NCI-H2196 treated with DMSO at 0.1 percent for 48 hours (cell line): Measurements from ENCODE around the gene FAM180A.
"Not testable (repeated sequence)": the region's sequence is repeated elsewhere in the genome, so short reads cannot be mapped to it uniquely, and the experiment has no call there.

Experiments used
- DNase-seq: peaks from one replicate; lab custom pipeline; 2025; ENCODE audit not compliant: unreplicated experiment; lab: John Stamatoyannopoulos, UW

The FAM180A gene

DNA sequence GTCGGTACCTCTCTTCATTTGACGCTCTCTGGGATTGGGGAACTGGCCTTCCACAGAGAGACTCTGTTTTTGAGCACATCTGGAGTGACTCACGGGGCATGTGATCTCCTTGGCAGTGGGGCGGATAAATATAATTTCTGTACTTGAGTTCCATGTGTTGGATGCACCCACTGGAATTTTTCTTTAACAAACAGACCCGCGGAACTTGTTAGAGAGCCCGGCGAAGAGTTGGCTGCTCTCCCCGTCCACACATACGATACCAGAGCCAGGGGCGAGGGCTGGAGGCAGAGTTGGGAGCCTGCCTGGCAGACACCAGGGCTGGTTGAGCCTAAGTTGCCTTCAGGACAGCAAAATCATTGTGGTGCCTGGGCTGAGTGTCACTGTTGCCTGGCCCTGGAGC is at the start of gene FAM180A:
FAM180A (minus strand) TSS at position 44 of the 400 bp plus-strand sequence. CDS start 233 bp downstream, outside the sequence.
- DNase-seq, result no peak

DNA sequence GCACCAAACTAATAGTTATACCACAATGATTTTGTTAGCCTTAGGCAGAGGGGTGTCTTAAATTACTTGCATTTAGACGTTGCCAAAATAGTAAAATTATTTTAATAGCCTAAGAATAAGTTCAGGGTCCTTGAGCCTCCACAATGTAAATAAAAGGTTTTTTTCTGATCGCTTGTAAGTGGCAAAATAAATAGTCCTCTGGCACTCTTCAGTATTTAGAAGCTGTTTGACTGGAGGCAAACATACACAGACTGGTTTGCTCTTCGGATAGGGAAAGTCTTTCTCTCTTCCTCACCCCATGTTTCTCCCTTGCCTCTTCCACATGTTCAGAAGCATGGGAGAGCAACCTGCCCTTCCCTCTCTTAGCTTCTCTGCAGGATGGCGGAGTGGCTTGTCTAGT is 49.5 kb upstream of the FAM180A start:
- peak; percentile 89 for DNase-seq

DNA sequence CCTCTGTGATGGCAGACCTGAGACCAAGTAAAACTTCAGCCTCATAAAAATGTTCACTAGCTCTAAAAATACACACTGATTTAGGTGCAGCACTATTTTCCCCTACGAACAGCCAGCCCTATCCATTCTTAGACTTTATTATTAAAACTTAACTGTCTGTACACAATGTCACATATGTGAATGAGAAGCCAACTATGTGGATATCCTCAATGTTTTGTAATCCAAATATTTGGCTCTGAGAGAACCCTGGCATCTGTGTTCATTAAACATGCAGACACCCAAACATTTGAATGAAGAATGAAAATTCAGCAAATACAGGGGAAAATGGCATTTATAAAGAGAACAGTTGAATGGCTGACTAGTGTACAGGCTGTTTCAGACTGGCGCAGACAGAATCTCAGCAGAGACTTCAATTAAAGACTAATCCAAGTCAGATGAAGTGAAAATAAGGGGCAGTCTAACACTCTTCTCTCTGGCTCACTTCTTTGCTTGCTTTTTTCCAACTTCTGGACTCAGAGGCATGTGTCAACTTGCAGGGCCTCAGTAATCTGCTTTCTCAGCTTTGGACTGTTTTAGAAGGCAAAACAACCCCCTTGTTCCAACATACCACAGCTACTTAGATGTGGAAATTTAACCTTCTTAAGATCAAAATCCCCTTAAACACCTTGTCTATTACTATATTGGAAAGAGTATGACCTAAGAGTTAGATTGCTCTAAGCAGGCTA is 47.4 kb upstream of the FAM180A start:
- DNase-seq, result no peak

DNA sequence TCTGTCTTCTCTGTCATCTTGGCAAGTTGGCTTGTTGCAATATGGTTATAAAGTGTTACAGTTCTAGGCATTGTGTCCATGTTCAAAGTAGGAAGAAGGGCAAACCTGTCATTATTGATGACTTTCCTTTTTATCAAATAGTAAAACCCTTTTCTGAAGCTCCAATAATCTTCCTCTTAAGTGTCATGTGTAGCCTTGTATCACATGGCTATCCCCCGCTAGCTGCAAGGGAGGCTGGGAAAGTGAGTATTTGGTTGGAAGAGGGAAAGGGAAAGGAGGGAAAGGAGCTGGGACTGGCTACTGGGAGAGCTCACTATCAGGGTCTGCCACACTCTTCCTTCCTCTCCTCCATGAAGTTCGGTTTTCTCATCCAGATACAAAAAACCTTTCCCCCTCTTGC is 45.2 kb upstream of the FAM180A start:
- DNase-seq, result no peak

DNA sequence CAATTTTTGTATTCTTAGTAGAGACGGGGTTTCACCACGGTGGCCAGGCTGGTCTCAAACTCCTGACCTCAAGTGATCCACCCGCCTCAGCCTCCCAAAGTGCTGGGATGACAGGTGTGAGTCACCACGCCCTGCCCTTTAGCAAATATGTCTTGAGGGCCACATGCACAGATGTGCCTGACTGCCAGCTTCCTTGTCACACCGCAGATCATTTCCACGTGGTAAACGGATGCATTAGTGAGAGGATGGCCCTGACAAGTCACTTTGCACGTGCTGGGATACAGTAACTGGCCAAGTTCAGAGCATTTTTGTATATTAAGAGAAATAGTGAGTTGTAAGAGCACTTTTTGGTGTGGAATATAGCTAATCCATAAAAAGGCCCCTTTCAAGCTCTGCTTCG is 44.3 kb upstream of the FAM180A start:
- DNase-seq, result no peak

DNA sequence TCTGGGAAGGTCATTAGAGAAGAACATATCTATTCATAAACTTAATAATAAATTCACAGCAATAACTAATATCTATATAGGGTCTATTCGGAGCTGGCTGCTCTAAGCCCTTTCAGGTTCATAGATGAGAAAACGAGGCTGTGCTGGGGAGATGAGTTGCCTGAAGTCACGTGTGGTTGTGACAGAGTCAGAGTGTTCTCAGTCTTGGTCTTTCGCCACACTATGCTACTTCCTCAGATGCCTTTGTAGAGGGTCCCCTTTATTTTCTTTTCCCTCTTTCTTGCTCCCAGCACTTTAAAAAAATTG is 43.7 kb upstream of the FAM180A start:
- DNase-seq, result no peak

DNA sequence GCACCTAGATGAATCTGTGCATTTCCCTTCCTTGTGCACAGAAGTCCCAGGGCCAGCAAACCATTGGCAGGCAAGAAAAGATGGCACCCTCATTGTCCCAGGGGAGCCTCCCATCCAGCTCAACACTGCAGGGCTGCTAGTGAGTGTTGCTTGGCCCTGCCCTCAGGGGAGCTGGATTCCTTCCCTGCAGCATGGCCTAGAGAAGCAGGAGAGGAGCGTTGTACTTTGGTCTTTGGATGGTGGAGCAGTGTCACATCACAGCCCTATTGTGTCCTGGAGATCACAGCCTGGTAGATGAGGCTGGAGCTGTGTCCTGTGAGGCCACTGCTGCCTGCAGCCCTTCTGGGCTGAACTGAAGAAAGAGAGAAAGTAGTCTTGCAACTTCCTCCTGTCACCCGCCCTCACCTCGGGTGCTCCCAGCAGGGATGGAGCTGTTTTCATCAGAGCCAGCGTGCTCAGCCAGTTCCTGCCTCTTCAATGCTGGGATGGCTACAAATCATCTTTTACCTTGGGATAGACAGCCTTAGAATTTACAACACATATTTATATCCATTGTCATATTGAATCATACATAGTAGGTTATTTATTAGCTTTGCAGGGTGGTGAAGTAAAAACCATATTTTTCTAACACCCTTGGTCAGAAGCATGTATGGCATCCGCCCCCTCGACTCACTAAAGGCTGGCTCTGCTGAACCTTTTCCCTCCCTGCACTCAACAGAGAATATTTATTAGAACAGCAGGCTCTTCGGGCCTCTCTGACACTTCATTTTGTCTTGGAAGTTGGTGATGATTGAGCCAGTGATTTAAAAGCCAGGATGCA is 43.1 kb upstream of the FAM180A start:
- no peak for DNase-seq

DNA sequence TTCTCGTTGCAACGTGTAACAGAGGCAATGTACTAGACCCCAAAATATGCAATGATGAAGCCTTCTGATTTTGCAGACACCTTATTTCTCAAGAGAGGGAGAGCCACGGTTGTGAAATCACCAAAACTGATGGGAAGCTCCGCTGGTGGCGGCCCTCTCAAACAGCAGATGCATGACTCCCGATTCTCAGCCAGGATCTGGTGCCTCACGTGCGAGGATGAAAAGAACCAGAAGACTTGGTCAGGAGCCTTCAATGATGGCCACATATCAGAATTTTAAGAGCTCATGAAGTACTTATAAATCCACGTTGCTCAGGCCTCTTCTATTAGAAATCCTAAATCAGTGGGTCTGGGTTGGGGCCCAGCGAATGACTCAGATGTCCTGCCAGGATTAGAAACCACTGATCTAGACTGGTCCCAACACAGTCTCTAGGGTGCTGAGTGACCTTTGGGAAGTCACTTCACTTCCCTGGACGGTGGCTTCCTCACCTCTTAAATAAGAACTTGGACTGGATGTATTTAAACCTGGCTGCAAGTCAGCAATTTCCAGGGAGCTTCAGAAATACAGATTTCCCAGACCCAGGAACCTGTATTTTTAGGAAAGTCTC is 41.9 kb upstream of the FAM180A start:
- DNase-seq, result no peak

DNA sequence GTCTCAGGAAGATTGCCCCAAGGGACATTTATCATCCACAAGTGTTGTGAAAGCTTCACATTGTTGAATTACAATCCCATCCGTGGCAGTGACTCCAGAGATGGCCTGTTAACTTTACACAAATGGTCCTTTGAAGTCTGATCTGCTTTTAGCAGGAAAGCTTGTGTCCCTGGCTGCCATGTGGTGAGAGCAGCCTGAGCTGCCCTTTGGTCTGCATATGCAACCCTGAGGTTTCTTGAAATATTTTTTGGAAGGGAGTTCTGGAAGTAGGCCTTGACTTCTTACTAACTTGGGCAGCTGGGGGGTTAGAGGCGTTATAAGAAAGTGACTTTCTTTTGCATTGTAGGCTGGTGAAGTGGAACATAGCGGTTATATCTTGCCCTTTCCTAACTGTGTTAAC is 41.3 kb upstream of the FAM180A start:
- no peak for DNase-seq

DNA sequence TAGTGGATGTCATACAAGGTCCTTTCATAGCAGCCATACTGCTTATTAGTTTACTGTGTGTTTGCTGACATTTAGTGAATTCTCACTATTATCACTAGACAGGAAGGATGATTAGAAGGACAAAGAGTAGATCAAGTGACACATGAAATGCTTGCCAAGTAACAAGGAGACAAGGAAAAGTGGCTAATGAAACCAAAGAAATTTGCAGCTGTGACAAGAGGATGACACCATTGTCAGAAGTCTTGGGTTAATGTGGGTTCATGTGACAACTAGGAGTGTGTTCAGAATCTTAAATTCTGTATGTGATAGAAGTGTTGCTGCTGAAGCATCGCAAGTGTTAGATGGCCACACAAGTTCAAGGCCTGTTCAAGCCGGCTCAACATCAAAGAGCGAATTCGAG is 40.8 kb upstream of the FAM180A start:
- DNase-seq, result no peak

DNA sequence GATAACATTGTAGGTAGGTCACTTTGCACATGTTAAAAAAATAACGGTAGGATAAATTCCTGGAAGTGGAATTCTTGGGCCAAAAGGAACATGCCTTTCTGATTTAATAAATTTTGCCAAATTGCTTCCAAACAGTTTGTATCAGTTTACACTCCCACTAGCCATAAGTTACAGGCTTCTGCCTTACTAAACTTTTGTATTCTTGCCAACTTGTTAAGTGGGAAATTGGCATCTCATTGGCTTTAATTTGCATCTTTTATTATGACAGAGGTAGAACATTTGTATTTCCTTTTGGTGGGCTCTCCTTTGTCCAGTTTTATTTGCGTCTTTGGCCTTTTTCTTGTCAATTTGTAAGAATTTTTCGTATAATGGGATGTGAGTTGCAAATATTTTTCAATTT is 38.3 kb upstream of the FAM180A start:
- no peak for DNase-seq

DNA sequence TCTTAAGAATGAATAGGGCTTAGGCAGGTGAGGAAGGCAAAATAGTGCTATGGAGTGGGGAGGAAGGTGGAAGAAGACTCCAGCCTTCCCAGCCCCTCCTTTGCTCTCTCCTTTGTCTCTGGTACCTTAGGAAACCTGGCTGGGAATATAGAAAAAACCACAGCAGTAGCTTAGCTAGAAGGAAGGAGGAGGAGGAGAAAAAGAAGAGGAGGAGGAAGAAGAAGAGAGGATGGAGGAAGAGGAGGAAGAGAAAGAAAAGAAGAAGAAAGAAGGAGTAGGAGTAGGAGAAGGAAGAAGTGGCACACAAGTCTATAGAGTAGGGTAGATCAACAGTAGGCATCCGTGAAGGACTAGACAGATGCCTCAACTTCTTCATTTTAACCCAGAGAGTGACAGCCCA is 36.5 kb upstream of the FAM180A start:
- no peak for DNase-seq

DNA sequence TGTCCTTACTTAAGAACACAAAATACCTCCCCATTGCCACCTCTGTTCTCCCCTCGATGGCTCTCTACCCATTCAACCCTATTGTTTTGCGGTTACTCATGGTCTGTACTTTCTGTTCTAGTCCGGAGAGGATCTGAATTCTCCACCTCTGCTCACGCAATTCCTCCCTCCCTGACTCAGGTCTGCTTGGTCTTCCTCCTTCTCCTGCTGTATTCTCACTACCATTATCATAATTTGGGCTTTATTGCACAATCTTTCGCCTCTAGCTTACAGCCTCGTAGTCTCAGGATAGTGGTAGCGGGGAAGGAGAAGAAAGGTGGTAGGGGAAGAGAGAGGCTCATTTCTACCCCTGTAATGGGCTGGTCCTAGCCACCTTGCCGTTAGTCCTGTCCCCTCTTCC is 35.4 kb upstream of the FAM180A start:
- no peak for DNase-seq

DNA sequence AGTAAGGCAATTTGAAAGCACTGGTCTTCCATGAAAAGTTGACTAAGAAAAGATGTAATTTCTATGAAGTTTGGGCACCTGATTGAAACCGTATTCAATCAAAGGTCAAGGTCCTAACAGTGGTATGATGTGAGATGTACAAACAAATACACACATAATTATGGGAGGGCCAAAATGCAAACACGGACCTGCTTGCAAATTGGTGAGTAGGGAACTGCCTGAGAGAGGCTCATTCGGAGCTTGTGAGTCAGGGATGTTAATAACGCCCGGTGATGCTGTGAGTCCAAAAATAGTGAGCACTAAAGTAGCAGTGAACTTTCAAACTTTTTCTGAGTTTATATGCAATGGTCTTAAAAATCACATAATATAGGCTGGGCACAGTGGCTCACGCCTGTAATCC is 34.2 kb upstream of the FAM180A start:
- no peak for DNase-seq

DNA sequence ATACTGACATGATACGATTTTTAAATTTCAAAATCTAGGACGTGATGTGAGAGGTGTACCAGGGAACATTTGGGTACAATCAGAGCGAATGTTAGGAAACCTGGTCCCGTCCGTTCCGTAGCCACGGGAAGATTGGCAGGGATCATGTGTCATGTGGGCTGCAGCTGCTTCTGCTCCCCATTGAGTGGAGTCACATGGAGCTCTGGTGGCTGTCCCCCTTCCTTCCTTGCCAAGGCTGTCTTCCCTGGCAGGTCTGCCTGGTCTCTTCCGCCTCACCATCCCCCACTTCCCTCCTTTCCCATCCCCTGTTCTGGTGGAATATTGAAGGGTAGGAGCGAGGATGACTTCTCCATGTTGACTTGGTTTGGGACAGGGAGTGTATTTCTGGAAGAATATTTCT is 33.8 kb upstream of the FAM180A start:
- no peak for DNase-seq

DNA sequence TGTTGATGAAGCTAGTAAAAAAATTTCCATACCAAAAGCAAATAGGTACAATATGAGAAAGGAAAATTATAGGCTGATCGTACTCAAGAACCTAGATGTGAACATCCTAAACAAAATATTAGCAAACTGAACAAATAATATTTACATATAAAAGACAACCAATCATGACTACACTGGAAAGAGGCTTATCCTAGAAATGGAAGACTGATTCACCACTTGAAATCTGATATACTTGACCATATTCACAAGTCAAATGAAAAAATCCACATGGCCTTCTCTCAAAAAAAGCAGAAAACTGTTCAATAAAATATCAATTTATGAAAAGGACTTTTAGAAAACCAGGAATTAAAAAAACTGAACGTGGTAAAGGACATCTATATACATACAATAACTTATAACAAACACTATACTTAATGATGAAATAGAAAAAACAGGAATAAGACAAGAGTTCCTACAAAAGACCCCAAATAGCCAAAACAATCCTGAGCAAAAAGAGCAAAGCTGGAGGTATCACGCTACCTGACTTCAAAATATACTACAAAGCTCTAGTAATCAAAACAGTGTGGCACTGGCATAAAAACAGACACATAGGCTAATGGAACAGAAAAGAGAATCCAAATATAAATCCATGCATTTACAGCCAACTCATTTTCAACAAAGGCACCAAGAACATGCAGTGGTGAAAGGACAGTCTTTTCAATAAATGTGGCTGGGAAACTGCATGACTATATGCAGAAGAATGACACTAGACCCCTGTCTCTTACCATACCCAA is 29.2 kb upstream of the FAM180A start:
- DNase-seq, result no peak

DNA sequence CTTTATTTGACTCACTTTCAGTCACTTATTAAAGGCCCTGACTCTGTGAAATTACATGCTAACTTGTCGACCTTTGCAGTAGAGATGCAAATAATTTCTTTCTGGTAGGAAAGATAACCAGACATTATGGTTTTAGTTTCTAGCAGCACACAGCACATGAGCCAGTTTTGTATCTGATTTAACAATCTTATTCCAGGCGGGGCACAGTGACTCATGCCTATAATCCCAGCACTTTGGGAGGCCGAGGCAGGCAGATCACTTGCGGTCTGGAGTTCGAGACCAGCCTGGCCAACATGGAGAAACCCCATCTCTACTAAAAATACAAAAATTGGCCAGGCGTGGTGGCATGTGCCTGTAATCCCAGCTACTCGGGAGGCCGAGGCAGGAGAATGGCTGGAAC is 27.3 kb upstream of the FAM180A start:
- DNase-seq, result not testable (repeated sequence)

DNA sequence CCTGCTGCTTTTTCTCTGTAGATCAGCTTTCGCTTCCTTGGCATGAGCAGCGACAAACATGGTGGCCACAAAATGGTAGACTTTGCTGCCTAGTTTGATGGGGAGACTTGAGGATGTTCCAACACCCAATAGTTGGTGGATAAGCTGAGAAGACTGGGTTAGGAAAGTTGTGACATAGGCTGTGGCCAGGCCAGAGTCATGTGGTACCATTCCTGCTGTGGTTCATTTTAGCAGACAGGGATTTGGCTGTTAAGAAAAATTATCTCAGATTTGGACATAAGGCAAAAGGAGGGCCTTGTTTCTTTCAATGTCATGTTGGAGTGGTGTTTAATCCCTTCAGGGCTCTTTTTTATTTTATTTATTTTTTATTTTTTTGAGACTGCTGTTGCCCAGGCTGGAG is 26.6 kb upstream of the FAM180A start:
- DNase-seq, result no peak

DNA sequence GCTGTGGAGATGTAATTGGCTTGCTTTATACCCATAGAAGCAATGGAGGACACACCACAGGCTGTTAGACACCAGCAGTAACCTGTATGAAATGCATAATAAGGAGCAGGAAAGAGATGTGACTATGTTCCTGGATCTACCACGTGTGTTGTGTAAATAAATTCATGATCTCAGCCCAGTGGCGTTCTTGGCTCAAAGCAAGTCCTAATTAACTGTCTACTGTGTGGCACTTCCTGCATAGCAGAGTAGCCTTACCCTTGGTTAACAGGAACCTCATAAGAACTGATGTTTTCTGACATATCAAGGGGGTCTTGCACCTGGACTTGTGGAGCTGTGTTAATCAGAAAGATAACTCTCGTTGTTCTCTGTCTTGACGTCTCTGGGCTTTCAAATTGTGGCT is 25.7 kb upstream of the FAM180A start:
- DNase-seq, result peak; percentile 79

DNA sequence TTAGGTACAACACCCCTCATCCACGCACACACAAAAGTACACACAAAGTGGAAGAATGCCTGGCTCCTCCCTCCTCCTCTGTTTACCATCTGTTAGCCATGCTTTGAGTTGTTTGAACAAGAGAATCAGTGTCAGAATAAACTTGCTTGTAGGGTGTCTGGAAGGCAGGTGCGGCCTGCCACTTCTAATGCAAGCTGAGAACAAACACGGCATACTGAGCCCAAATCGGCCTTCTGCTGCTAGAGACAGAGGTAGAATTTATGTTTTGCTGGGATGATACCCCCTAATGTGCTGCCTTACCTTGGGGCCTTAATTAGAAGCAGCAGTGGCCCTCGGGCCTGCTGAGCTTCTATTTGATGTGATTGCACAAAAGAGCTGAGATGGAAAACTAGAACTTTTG is 24.9 kb upstream of the FAM180A start:
- DNase-seq, result peak; percentile 28

DNA sequence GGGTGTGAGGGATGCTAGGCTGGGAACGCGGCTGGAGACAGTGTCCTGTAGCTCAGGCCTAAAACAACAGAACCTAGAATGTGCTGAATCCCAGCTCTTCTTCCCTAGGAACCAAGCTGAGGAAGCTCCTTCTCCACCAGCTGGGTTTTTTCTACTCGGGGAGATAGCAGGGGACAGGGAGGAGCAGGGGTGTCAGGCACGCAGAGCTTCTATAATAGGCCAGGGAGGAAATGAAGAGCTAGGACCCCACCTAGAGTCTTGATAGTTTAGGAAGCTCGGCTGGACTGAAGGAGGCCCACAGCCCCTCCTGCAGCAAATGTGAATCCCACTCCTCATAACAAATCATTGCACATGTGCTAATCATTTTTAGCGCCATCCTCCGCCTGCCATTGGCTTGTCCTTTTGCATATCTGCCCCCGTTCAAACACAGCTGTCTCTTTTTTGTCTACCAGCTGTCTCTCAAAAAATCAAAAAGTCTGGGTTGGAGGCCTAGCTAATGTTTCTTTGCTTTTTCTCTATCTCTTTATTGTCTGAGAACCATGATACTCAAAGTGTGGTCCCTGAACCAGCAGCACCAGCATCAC is 24.1 kb upstream of the FAM180A start:
- no peak for DNase-seq
